RWPE1 (cell line): Measurements from ENCODE around the gene PSMA7.

Experiments used
- CTCF ChIA-PET: fragments of 350-600 bp; sonication (Branson Sonifier 250); formaldehyde crosslinking; extraction: SDS; loops from one replicate; lab custom pipeline; 2021; lab: Yijun Ruan, JAX
- POLR2A ChIA-PET: fragments of 400-600 bp; formaldehyde crosslinking; extraction: SDS; loops from one replicate; lab custom pipeline; 2020; ENCODE audit warnings: antibody characterized with exemption; ENCODE audit not compliant: low non-redundant PET; lab: Yijun Ruan, JAX
- DNase-seq: peaks from one replicate; pipeline ENCODE4 v3.0.0; 2012; ENCODE audit warnings: low spot score
- H3K27ac ChIP-seq: fragments of 450-650 bp; 2 replicates; pipeline ENCODE4 v1.5.1; 2017
- CTCF ChIP-seq: fragments of 450-650 bp; conservative IDR thresholded peaks from 2 replicates; pipeline ENCODE4 v1.5.1; 2017; ENCODE audit warnings: low read depth, mild to moderate bottlenecking

The PSMA7 gene

GRCh38 chr20:62137478-62138203, 5.6 kb downstream of the PSMA7 start:
- peak overlapping the region; percentile 56 for H3K27ac ChIP-seq
- CTCF ChIA-PET = interaction anchor here (0.7 to 2.4 kb wide), 5 partner anchors 12 to 127 kb away, joined by 3 to 13 read pairs (median 4); no protein-coding TSS in a partner anchor

GRCh38 chr20:62137092-62137384, 6.2 kb downstream of the PSMA7 start:
- CTCF ChIA-PET = interaction anchor here (0.9 to 2.4 kb wide), 4 partner anchors 8 to 126 kb away, joined by 4 to 13 read pairs (median 9); no protein-coding TSS in a partner anchor
- TF ChIP-seq CTCF = peak; percentile 78
- POLR2A ChIA-PET = no interaction called here
- no peak for DNase-seq
- H3K27ac ChIP-seq = peak overlapping the region; percentile 56

More at GRCh38 chr20:62137478-62138203, 5.6 kb downstream of the PSMA7 start:
- POLR2A ChIA-PET = interaction anchor here (0.7 kb wide), 1 partner anchor 12 kb away, joined by 5 read pairs; no protein-coding TSS in a partner anchor
- no peak for DNase-seq
- TF ChIP-seq CTCF = no peak

- peak; percentile 98 for TF ChIP-seq CTCF
- ChIA-PET CTCF (interaction anchor here (0.6 to 3.1 kb wide), 9 partner anchors 8 to 136 kb away, joined by 3 to 20 read pairs (median 5); no protein-coding TSS in a partner anchor), POLR2A (interaction anchor here (0.5 kb wide), 1 partner anchor 130 kb away, joined by 3 read pairs; no protein-coding TSS in a partner anchor)
- DNase-seq = peak; percentile 64
- H3K27ac ChIP-seq = peak overlapping the region; percentile 56
Measured at GRCh38 chr20:62136283-62137091, 6.7 kb downstream of the PSMA7 start.

GRCh38 chr20:62135573-62136266, 7.5 kb downstream of the PSMA7 start:
- peak overlapping the region; percentile 45 for H3K27ac ChIP-seq
- DNase-seq = no peak
- CTCF ChIA-PET = interaction anchor here (0.6 to 3.1 kb wide), 8 partner anchors 8 to 137 kb away, joined by 3 to 20 read pairs (median 5); no protein-coding TSS in a partner anchor
- TF ChIP-seq CTCF = no peak
- POLR2A ChIA-PET = interaction anchor here (0.5 to 1.3 kb wide), 5 partner anchors 9 to 511 kb away, joined by 3 to 4 read pairs (median 3); partner anchors contain the start of gene LSM14B

- peak overlapping the region; percentile 55 for H3K27ac ChIP-seq
- TF ChIP-seq CTCF = no peak
- ChIA-PET CTCF (interaction anchor here (3.1 kb wide), 1 partner anchor 124 kb away, joined by 20 read pairs; no protein-coding TSS in a partner anchor), POLR2A (interaction anchor here (0.6 to 1.3 kb wide), 2 partner anchors 13 to 151 kb away, joined by 3 to 4 read pairs; partner anchors contain the start of gene LSM14B)
- no peak for DNase-seq
Measured at GRCh38 chr20:62134735-62135231, 8.4 kb downstream of the PSMA7 start.
